ENCODE measurements around the gene NFKBIE.

- TF ChIP-seq CTCF (IDR thresholded peaks at IDR 0.05) (no peak), POLR2A (IDR thresholded peaks at IDR 0.05) (no peak)
Observed at GRCh38 chr6:44211284-44211683, 54.1 kb downstream of the NFKBIE start.

Data from uterus (tissue), 2 donors.